DND-41 (cell line): Measurements from ENCODE around the gene AKAP13.
A peak's percentile ranks its signal among the peaks of the same experiment; 100 is the strongest.

ENCODE experiments used
- ATAC-seq: fragments of 200-7000 bp; cut with Tn5 transposase; 3 replicates; pipeline ENCODE4 v1.9.1; 2021; ENCODE audit warnings: low read depth; ENCODE audit not compliant: insufficient read depth
- DNase-seq: peaks from one replicate; pipeline ENCODE4 v3.0.0-alpha.2; 2020
- H2AFZ ChIP-seq: 2 replicates; pipeline ENCODE4 v1.6.0; 2012; ENCODE audit warnings: low read depth, low read length
- H3K27ac ChIP-seq: 2 replicates; pipeline ENCODE4 v1.5.1; 2012; ENCODE audit warnings: low read length, inconsistent platforms
- H3K27me3 ChIP-seq: fragments of 200-600 bp; sonication (generic); 2 replicates; pipeline ENCODE4 v1.6.0; 2012; ENCODE audit warnings: low read length, mild to moderate bottlenecking, inconsistent platforms; ENCODE audit not compliant: insufficient read depth, poor library complexity
- H3K36me3 ChIP-seq: 2 replicates; pipeline ENCODE4 v1.5.1; 2012; ENCODE audit warnings: low read length, inconsistent platforms; ENCODE audit not compliant: insufficient read depth
- H3K4me1 ChIP-seq: 2 replicates; pipeline ENCODE4 v1.5.1; 2012; ENCODE audit warnings: mild to moderate bottlenecking, low read length; ENCODE audit not compliant: insufficient read depth
- H3K4me2 ChIP-seq: 2 replicates; pipeline ENCODE4 v1.6.0; 2012; ENCODE audit warnings: mild to moderate bottlenecking, moderate library complexity, low read length, inconsistent platforms; ENCODE audit not compliant: insufficient read depth
- H3K4me3 ChIP-seq, 2 experiments: fragments of 200-600 bp in 1 of 2; shearing (Covaris generic) in 1 of 2; 2 replicates each; pipeline ENCODE4 v1.5.1; 2012 to 2016; ENCODE audit warnings: inconsistent platforms in 2 of 2, low read length in 2 of 2, mild to moderate bottlenecking in 2 of 2, low read depth in 1 of 2, moderate library complexity in 1 of 2
- H3K79me2 ChIP-seq: 2 replicates; pipeline ENCODE4 v1.6.0; 2012; ENCODE audit warnings: low read length, inconsistent platforms; ENCODE audit not compliant: insufficient read depth
- H3K9ac ChIP-seq: 2 replicates; pipeline ENCODE4 v1.6.0; 2012; ENCODE audit warnings: low read depth, mild to moderate bottlenecking, inconsistent platforms, low read length, moderate library complexity
- H3K9me3 ChIP-seq: 2 replicates; pipeline ENCODE4 v1.5.1; 2012; ENCODE audit warnings: low read length, moderate library complexity, mild to moderate bottlenecking, inconsistent platforms; ENCODE audit not compliant: insufficient read depth, severe bottlenecking
- H4K20me1 ChIP-seq: 2 replicates; pipeline ENCODE4 v1.6.0; 2012; ENCODE audit warnings: low read length; ENCODE audit not compliant: insufficient read depth
- EZH2 ChIP-seq: IDR thresholded peaks from 3 replicates; pipeline ENCODE4 v1.6.1; 2012; ENCODE audit warnings: borderline replicate concordance, low read depth, mild to moderate bottlenecking, moderate library complexity, low read length, inconsistent platforms; ENCODE audit not compliant: severe bottlenecking
- TF ChIP-seq, protein P1 (sequence below): IDR thresholded peaks from 2 replicates; pipeline ENCODE4 v1.5.1; 2012; ENCODE audit warnings: borderline replicate concordance, low read length, moderate library complexity, mild to moderate bottlenecking; ENCODE audit not compliant: poor library complexity, severe bottlenecking; ENCODE audit errors: extremely low read depth

The AKAP13 gene

DNA sequence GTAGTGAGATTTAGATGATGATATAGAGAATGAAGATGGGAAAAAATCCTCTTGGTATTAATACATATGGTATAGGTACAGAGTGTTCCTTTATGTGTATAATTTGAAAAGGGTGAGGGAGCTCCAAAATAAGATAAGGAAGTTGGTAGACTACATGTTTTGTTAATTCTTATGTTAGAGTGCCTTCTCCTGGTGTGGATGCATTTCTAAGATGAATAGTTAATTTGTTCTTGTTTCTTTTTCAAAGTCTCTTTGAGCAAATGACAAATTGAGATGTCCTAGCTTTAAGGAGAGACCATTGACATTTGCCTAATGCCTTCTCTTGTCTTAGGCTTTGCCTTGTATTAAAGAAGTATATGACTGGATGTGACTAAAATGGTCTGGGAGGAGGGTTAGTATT lies 34.1 kb downstream of the AKAP13 start:
- ATAC-seq (no peak), DNase-seq (no peak)
- no peak overlapping the region for H3K4me3 ChIP-seq
- H4K20me1 ChIP-seq: no peaks in the 10 kb centered on the region
- no peak overlapping the region for H3K4me2 ChIP-seq
- H3K36me3 ChIP-seq: no peaks in the 10 kb centered on the region
- H3K79me2 ChIP-seq: peaks cover 5% of the 10 kb centered on the region; the same call in 1 of the 2 replicates
- peaks cover 4% of the 10 kb centered on the region; the same call in 1 of the 2 replicates for H3K4me1 ChIP-seq
- no peaks in the 10 kb centered on the region for H3K27me3 ChIP-seq
- no peaks in the 10 kb centered on the region for H3K9me3 ChIP-seq
- H2AFZ ChIP-seq: no peak overlapping the region
- H3K9ac ChIP-seq: no peak overlapping the region
- TF ChIP-seq, protein P1, sequence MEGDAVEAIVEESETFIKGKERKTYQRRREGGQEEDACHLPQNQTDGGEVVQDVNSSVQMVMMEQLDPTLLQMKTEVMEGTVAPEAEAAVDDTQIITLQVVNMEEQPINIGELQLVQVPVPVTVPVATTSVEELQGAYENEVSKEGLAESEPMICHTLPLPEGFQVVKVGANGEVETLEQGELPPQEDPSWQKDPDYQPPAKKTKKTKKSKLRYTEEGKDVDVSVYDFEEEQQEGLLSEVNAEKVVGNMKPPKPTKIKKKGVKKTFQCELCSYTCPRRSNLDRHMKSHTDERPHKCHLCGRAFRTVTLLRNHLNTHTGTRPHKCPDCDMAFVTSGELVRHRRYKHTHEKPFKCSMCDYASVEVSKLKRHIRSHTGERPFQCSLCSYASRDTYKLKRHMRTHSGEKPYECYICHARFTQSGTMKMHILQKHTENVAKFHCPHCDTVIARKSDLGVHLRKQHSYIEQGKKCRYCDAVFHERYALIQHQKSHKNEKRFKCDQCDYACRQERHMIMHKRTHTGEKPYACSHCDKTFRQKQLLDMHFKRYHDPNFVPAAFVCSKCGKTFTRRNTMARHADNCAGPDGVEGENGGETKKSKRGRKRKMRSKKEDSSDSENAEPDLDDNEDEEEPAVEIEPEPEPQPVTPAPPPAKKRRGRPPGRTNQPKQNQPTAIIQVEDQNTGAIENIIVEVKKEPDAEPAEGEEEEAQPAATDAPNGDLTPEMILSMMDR: peak; percentile 4
- no peak for TF ChIP-seq EZH2
- no peak overlapping the region for H3K27ac ChIP-seq

DNA sequence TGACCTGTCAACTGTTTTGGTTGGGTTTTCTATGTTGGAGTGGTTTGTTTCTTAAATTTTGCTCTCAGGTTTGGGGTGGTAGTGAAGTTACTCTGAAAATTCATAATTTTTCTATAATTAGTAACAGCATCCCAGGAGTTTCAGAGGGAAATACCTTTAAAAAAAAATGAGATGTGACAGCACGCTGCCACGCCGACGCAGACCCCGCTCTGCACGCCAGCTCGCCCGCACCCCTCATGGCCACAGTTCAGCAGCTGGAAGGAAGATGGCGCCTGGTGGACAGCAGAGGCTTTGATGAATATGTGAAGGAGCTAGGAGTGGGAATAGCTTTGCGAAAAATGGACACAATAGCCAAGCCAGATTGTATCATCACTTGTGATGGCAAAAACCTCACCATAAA lies 34.6 kb downstream of the AKAP13 start:
- Histone ChIP-seq H3K36me3 (no peaks in the 10 kb centered on the region), H3K79me2 (peaks cover 5% of the 10 kb centered on the region; the same call in 1 of the 2 replicates), H3K4me2 (no peak overlapping the region), H3K4me3 (no peak overlapping the region), H3K27me3 (no peaks in the 10 kb centered on the region), H3K9me3 (no peaks in the 10 kb centered on the region), H3K9ac (no peak overlapping the region), H2AFZ (no peak overlapping the region), H3K4me1 (peaks cover 4% of the 10 kb centered on the region; the same call in 1 of the 2 replicates), H3K27ac (no peak overlapping the region), H4K20me1 (no peaks in the 10 kb centered on the region)
- TF ChIP-seq, protein P1: no peak
- no peak for TF ChIP-seq EZH2
- ATAC-seq (no peak), DNase-seq (no peak)

DNA sequence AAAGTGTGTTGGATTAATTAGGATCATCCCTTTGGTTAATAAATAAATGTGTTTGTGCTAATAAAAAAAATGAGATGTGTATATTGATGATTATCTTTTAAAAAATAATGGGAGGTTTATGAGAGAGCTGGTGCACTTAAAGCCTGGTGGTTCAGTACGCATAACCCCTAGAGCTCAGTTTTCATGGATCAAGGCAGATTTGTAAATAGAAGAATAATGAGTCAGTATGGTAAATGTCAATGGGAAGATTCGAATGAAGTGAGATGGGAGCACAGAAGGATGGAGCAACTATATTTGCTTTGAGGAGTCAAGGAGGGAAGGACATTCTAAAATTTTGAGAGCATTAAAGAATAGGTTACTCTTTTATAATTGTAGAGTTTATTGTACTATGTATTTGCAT lies 35.4 kb downstream of the AKAP13 start:
- Histone ChIP-seq H3K9me3 (no peaks in the 10 kb centered on the region), H3K4me2 (no peak overlapping the region), H2AFZ (no peak overlapping the region), H3K4me3 (no peak overlapping the region), H3K9ac (no peak overlapping the region), H3K27me3 (no peaks in the 10 kb centered on the region), H3K4me1 (peaks cover 4% of the 10 kb centered on the region; the same call in 1 of the 2 replicates), H3K36me3 (no peaks in the 10 kb centered on the region), H4K20me1 (no peaks in the 10 kb centered on the region), H3K27ac (no peak overlapping the region), H3K79me2 (peaks cover 5% of the 10 kb centered on the region; the same call in 1 of the 2 replicates)
- DNase-seq: no peak
- TF ChIP-seq EZH2: no peak
- TF ChIP-seq, protein P1: no peak
- ATAC-seq: no peak
